Activated CD4-positive, alpha-beta T cell treated with anti-CD3 and anti-CD28 coated beads, Interleukin-2, amount 50 U/mL, for 4 hours (primary cell): ENCODE measurements around the gene TMC6.

Experiments used
- DNase-seq, 2 experiments: peaks; one replicate each; pipeline ENCODE4 v3.0.0-alpha.2; 2020

The TMC6 gene

DNA sequence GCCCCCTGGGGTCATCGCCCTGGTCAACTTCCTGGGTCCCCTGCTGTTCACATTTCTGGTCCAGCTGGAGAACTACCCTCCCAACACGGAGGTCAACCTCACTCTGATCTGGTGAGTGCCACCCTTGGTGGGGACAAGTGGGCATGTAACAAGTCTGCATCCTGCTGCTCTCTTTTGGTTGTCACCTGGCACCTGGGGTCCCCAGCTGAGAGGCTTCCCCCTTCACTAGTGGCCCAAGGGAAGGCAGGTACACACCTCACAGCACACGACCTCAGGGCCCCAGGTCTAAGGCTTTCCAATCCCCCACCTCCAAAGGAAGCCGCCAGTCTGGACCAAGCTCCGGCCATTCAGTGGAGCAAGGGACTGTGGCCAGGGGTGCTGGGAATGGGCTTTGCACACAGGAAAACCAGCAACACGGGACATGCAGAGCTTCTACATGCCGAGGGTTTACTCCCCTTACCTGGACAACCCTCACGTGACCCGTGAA is 6.4 kb upstream of the TMC6 start:
- DNase-seq: no peak

- DNase-seq: peak; percentile 72 to 73
These were observed 5.7 kb upstream of the TMC6 start for GRCh38 chr17:78133971-78134898.

DNA sequence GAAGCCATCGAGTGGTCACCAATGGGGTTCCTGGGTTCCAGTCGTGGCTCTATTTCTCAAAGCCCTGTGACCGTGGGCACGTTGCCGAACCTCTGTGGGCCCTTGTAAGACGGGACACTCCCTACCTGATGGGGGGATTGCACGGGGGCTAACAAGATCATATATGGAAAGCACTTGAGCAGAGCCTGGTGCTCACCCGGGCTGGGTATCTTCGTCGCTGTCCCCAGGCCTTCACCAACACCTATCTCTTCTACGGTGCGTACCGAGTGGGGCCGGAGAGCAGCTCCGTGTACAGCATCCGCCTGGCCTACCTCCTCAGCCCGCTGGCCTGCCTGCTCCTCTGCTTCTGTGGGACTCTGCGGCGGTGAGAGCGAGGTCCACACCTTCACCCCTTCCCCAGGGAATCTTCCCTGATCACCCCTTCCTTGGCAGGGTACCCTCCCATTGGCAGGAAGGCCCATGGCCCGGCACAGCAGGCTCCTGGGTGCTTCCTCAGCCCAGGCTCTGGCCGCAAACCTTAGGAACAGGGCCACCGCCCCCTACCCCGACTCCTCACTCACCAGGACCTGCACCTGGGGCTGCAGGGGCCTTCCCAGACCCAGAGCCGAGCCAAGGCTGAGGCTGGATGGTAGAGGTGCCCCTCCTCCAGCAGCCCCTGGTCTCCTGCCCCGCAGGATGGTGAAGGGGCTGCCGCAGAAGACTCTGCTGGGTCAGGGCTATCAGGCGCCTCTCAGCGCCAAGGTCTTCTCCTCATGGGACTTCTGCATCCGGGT is 4.8 kb upstream of the TMC6 start:
- no peak for DNase-seq

DNA sequence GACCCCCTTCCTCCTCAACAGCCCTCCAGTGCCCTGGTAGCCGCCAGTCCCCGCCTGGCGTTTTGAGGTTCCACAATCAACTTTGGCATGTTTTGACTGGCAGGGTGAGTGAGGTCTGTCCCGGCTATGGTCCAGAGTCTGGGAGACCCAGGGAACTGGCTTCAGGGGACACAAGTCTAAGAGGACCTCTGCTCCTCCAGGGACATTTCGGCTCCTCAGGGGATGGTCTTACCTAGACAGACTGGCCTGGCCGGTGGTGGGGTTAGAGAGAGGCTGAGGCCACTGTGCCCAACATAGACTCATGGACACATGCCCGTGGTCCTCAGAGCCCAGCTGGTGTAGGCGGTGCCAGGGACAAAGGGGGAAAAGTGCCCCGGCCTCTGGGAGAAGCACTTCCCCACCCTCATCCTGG is 4.2 kb upstream of the TMC6 start:
- no peak for DNase-seq

DNA sequence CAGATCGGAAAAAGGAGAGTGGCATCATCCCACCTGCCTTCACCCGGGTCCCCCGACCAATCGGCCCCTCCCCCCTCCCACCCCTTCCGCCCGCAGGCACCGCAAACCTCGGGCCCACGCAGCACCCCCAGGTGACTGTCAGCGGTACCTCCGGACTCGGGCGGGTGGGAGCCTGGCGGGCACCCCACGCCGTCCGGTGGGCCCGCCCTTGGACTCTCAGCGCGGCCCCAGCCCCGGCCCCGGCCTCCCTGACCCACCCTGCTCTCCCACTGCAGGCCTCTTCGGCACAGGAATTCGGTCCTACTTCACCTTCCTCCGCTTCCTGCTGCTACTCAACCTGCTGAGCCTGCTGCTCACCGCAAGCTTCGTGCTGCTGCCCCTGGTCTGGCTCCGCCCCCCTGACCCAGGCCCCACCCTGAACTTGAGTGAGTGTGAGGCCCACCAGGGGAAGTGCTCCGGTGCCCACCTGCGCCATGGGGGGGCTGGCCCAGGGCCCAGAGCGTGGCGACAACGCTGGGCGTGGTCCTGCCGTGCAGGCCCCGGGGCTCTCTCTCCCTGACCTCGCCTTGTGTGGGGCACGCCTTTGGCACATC is 3.6 kb upstream of the TMC6 start:
- peak; percentile 53 to 62 for DNase-seq

DNA sequence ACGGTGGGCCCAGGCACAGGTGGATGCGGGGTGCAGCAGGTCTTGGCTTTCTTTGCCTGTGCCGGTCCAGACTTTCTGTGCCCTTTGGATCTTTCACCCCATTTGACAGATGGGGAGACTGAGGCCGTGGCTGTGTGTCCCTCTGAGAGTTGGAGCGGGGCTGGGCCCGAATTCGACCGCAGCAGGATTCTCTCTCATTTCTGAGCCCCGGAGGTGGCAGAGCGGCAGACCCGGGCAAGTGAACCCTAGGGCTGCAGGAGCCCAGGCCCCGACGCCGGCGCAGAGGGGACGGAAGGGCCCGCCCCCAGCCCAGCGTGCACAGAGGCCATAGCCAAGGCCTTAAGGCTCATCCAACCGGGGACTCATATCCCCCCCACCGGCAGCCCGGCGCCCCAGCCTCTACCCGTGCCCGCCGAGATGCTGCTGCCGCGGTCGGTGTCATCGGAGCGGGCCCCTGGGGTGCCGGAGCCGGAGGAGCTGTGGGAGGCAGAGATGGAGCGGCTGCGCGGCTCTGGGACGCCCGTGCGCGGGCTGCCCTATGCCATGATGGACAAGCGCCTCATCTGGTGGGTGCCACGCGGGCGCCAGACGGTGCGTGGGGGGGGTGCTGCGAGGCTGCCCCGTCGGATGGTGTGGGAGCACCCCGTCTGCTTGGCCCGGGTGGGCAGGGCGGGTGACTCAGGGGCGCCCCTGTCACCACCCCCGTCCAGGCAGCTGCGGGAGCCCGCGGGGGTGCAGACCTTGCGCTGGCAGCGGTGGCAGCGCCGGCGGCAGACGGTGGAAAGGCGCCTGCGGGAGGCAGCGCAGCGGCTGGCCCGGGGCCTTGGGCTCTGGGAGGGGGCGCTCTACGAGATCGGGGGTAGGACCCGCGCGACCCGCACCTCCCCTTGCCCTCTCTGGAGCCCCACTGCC is 2.9 kb upstream of the TMC6 start:
- DNase-seq: peak; percentile 50 to 67

DNA sequence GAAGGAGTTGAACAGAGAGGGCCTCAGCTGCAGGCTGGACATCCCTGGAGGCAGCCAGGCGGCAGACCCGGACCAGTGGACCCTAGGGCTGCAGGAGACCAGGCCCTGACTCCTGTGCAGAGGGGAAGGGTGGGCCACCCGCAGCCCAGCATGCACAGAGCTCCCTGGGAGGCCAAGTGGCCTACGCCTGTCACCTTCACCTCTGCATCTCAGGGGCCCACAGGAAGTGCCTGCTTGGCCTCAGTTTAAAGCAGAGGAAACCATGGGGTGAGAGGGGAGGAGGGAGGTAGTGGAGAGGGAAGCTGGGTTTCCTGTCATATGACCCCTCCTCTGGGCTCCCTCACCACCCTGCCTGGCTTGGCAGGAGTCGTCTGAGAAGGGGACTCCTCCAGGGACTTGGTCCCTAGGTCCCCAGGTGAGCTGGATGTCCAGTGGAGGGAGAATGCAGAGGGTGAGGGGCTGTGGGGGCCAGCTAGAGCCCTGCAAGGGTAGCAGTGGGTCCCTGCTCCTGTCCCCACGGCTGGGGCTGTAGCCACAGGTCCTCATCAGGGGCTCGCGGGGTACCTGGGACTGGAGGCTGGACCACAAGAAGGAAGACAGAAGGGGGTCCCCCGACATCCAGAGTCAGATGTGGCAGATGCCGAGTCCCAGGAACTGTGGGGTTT is 2.0 kb upstream of the TMC6 start, which contains the start of gene TMC8:
TSS of gene TMC8 (plus strand) at position 335 of the 665 bp plus-strand sequence. CDS start 818 bp downstream, outside the sequence.
- no peak for DNase-seq

DNA sequence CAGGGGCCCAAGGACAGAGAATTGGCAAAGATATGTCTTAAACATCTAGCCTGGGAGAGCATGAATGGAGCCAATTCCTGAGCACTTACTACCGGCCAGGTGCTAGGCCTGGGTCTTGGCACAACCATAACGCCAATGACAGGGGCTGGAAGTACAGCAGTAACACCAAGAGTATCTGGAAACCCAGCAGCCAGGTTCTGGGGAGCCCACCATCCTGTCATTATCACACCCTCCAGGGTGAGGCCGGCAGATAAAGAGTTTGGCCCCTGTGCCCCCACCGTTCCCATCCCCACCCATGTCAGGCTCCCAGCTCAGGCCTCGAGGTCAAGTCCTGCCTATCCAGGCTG is 1.5 kb upstream of the TMC6 start:
- DNase-seq: no peak

GRCh38 chr17:78129351-78130089 is 965 bp upstream of the TMC6 start:
- DNase-seq: no peak

DNA sequence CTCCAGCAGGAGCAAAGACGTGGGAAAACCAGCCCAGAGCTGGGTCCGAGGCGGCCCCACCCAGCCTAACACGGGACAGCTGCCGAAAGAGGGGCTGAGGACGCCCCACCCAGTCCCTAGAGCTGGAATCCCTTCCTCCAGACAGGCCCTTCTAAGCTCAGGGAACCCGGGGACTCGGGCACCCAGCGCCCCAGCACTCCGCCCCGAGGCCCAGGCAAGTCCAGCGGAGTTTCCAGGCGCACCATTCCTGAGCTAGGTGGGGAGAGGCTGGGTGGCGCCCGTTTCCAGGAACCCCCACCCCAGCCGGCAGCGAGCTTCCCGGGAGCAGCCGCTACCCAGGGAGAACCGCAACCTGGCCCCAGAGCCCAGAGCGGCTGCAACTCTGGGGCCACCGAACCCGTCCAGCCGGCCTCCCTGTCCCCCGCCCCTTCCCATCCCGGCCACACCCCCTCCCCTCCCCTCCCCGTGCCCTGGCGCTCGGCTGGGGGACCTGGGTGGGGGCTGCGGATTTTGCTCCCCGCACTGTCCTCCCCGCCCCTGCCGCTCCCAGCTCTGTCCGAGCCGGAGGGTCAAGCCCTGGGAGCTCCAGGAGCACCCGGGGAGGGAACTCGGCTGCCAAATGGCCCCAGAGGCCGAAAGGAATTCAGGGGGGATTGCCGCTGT is 536 bp downstream of the TMC6 start:
- no peak for DNase-seq

DNA sequence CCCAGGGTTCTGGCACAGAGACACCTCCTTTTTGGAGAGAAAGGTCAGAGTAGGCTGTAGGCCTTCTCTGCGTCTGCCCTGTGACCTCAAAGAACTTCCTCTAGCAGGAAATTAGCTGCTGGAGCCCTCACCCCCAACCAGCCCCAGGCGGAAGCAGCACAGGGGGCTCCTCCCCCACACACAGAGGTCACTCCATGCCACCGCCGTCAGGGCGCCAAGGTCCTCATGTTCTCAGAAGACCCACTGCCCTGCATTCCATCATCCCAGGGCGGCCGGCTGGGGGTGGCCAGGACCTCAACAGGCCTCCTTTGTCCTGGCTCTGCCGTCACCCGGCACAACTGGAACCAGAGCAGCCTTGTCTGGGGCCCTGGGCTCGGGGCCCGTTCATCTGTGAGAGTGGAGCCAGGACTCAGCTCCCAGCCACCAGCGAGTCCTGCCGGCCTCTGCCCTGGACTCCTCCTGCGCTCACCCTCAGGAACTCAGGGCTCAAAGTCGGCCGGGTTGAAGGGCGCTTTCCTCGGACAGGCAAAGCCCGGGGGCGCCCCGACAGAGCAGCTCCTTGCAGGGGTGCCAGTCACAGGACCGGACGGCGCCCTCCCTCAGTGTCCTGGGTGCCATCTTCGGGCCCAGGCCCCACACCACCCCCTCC is 1.2 kb downstream of the TMC6 start:
- DNase-seq: no peak

DNA sequence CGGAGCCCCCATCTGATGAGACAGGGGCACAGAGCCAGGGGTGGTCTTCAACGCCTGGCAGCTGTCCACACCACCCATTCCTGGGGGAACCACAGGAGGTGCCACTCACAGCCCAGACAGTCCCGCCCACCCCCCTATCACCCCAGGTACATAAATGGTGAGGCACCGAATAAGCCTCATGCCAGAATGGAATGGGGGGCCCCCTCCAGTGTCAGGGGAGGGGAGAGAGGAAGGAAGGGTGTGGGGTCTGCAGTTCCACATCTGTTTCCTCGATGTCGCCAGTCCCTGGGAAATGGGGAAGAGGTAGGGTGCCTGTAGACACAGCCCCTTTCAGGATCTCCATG is 1.7 kb downstream of the TMC6 start:
- DNase-seq: no peak

GRCh38 chr17:78125976-78126894 is 2.3 kb downstream of the TMC6 start:
- DNase-seq: no peak

- no peak for DNase-seq
These were observed 3.2 kb downstream of the TMC6 start for GRCh38 chr17:78125138-78125913.

- no peak for DNase-seq
These were observed 3.8 kb downstream of the TMC6 start for GRCh38 chr17:78124836-78125137.

GRCh38 chr17:78124081-78124835 is 4.3 kb downstream of the TMC6 start:
- no peak for DNase-seq

DNA sequence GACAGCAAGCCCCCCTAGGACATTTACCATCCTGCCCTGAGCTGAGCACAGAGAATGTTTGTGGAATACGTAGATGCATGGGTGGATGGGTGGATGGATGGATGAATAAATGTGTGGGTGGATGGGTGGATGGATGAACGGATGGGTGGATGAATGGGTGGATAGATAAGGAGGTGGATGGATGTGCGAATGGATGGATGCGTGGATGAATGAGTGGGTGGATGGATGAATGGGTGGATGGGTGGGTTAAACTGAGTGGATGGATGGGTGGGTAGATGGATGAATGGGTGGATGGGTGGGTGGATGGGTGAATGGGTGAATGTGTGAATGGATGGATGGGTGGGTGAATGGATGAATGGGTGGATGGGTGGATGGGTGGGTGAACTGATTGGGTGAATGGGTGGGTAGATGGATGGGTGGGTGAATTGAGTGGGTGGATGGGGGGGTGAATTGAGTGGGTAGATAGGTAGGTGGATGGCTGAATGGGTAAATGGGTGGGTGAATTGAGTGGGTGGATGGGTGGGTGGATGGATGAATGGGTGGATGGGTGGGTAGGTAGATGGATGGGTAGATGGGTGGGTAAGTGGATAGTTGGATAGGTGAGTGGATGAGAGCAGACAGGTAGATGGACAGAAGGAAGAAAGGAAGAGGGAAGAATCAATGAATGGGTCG is 5.2 kb downstream of the TMC6 start:
- DNase-seq: no peak
